ENCODE data around the gene PON2. TPM values are rescaled to one million over a fixed set of nuclear protein-coding genes. Genes with fewer than 3 reads are reported as not detected.

Gene PON2
- total and polyA plus RNA-seq, 8 donors = 192 to 511 (median 294) TPM

- no peak overlapping the region for H3K27ac ChIP-seq
- ATAC-seq = no peak
Observed at GRCh38 chr7:95473276-95473985, 38.6 kb upstream of the PON2 start.

GRCh38 chr7:95472581-95473161 is 37.8 kb upstream of the PON2 start:
- ATAC-seq (no peak), DNase-seq (peak in 1 of 4 donors; percentile 30)
- no peak for TF ChIP-seq CTCF (IDR thresholded peaks at IDR 0.05)
- intact Hi-C loops (cut with DNase I) = loop anchor here in 1 of 2 donors (10.0 kb wide), 1 partner anchor 1018 kb away; no protein-coding TSS in a partner anchor
- Histone ChIP-seq H3K9me3 (no peaks in the 10 kb centered on the region), H3K27me3 (no peaks in the 10 kb centered on the region), H3K4me1 (peaks cover 0 to 19% of the 10 kb centered on the region in 2 donors), H3K36me3 (no peaks in the 10 kb centered on the region), H3K4me3 (no peak overlapping the region), H3K27ac (no peak overlapping the region)

More at GRCh38 chr7:95473276-95473985, 38.6 kb upstream of the PON2 start:
- no peak for DNase-seq
- Histone ChIP-seq H3K4me1 (peaks cover 0 to 19% of the 10 kb centered on the region in 2 donors), H3K4me3 (no peak overlapping the region), H3K36me3 (no peaks in the 10 kb centered on the region), H3K27me3 (no peaks in the 10 kb centered on the region), H3K9me3 (no peaks in the 10 kb centered on the region)
- intact Hi-C loops (cut with DNase I) = loop anchor here in 1 of 2 donors (10.0 kb wide), 1 partner anchor 1019 kb away; no protein-coding TSS in a partner anchor
- no peak for TF ChIP-seq CTCF (IDR thresholded peaks at IDR 0.05)

- no peak for ATAC-seq
- Histone ChIP-seq H3K27me3 (no peaks in the 10 kb centered on the region), H3K27ac (no peak overlapping the region), H3K36me3 (no peaks in the 10 kb centered on the region), H3K4me1 (peaks cover 0 to 10% of the 10 kb centered on the region in 2 donors), H3K4me3 (no peak overlapping the region), H3K9me3 (no peaks in the 10 kb centered on the region)
- TF ChIP-seq CTCF (IDR thresholded peaks at IDR 0.05) = no peak
- DNase-seq = no peak
- intact Hi-C loops (cut with DNase I) = loop anchor here in 1 of 2 donors (10.0 kb wide), 1 partner anchor 1016 kb away; no protein-coding TSS in a partner anchor
Observed at GRCh38 chr7:95471071-95471470, 36.2 kb upstream of the PON2 start.

- ATAC-seq (peak; percentile 88), DNase-seq (peak in 1 of 4 donors; percentile 44)
- Histone ChIP-seq H3K9me3 (no peaks in the 10 kb centered on the region), H3K4me3 (no peak overlapping the region), H3K4me1 (peaks cover 0 to 10% of the 10 kb centered on the region in 2 donors), H3K36me3 (no peaks in the 10 kb centered on the region), H3K27ac (peak overlapping the region in 1 of 2 donors; percentile 38), H3K27me3 (no peaks in the 10 kb centered on the region)
- TF ChIP-seq CTCF (IDR thresholded peaks at IDR 0.05) = no peak
- intact Hi-C loops (cut with DNase I) = loop anchor here in 1 of 2 donors (10.0 kb wide), 1 partner anchor 1016 kb away; no protein-coding TSS in a partner anchor
Observed at GRCh38 chr7:95470452-95470851, 35.6 kb upstream of the PON2 start.

GRCh38 chr7:95469848-95470247 is 35.0 kb upstream of the PON2 start:
- Histone ChIP-seq H3K36me3 (no peaks in the 10 kb centered on the region), H3K4me3 (no peak overlapping the region), H3K9me3 (no peaks in the 10 kb centered on the region), H3K27me3 (no peaks in the 10 kb centered on the region), H3K27ac (peak overlapping the region in 1 of 2 donors; percentile 38), H3K4me1 (peaks cover 0 to 10% of the 10 kb centered on the region in 2 donors)
- ATAC-seq = peak; percentile 35
- DNase-seq = peak in 1 of 4 donors; percentile 30
- TF ChIP-seq CTCF (IDR thresholded peaks at IDR 0.05) = no peak
- intact Hi-C loops (cut with DNase I) = loop anchor here in 1 of 2 donors (10.0 kb wide), 1 partner anchor 1015 kb away; no protein-coding TSS in a partner anchor
